GM12878 (cell line): ENCODE measurements around the gene CDKL1. TPM values are rescaled to one million over a fixed set of nuclear protein-coding genes. Genes with fewer than 3 reads are reported as not detected.

Source experiments
- ATF7 ChIP-seq: fragments of 450-650 bp; IDR thresholded peaks from 2 replicates; pipeline ENCODE4 v1.6.1; 2016; ENCODE audit warnings: low read depth, mild to moderate bottlenecking
- BCL11A ChIP-seq: IDR thresholded peaks from 2 replicates; pipeline ENCODE4 v1.6.1; 2011; ENCODE audit warnings: low read depth, low read length
- CBX5 ChIP-seq: sonication (generic); IDR thresholded peaks from 2 replicates; pipeline ENCODE4 v1.6.1; 2016; ENCODE audit warnings: low read depth, moderate library complexity, mild to moderate bottlenecking, inconsistent platforms
- CREB1 ChIP-seq: IDR thresholded peaks from 2 replicates; pipeline ENCODE4 v1.6.1; 2012; ENCODE audit warnings: low read depth, mild to moderate bottlenecking, inconsistent platforms
- FOS ChIP-seq: IDR thresholded peaks from 3 replicates; pipeline ENCODE4 v1.6.1; 2011; ENCODE audit warnings: borderline replicate concordance; ENCODE audit not compliant: insufficient read length; ENCODE audit errors: extremely low read depth
- GATAD2B ChIP-seq: fragments of 450-650 bp; conservative IDR thresholded peaks from 2 replicates; pipeline ENCODE4 v1.6.1; 2017; ENCODE audit warnings: low read depth, mild to moderate bottlenecking, moderate library complexity
- KLF5 ChIP-seq: fragments of 450-650 bp; IDR thresholded peaks from 2 replicates; pipeline ENCODE4 v1.6.1; 2014; ENCODE audit warnings: mild to moderate bottlenecking; ENCODE audit not compliant: partially characterized antibody
- MTA2 ChIP-seq: fragments of 450-650 bp; IDR thresholded peaks from 2 replicates; pipeline ENCODE4 v1.6.1; 2016; ENCODE audit warnings: low read depth, mild to moderate bottlenecking, moderate library complexity
- MXI1 ChIP-seq: fragments of 150-350 bp; IDR thresholded peaks from 2 replicates; pipeline ENCODE4 v1.6.1; 2011; ENCODE audit warnings: low read depth, mild to moderate bottlenecking, inconsistent platforms, low read length, improper control_type of control experiment
- NR2C1 ChIP-seq: fragments of 450-650 bp; IDR thresholded peaks from 2 replicates; pipeline ENCODE4 v1.6.1; 2017; ENCODE audit warnings: antibody characterized with exemption, mild to moderate bottlenecking, moderate library complexity
- NR2C2 ChIP-seq: IDR thresholded peaks from 2 replicates; pipeline ENCODE4 v1.6.1; 2011; ENCODE audit warnings: borderline replicate concordance, low read depth; ENCODE audit not compliant: control insufficient read depth, insufficient read length
- NRF1 ChIP-seq: conservative IDR thresholded peaks from 2 replicates; pipeline ENCODE4 v1.6.1; 2011; ENCODE audit warnings: mild to moderate bottlenecking, low read depth, low read length, improper control_type of control experiment
- RAD51 ChIP-seq: fragments of 450-650 bp; IDR thresholded peaks from 2 replicates; pipeline ENCODE4 v1.6.1; 2016; ENCODE audit warnings: moderate library complexity, mild to moderate bottlenecking, inconsistent platforms
- RCOR1 ChIP-seq: conservative IDR thresholded peaks from 2 replicates; pipeline ENCODE4 v1.6.1; 2012; ENCODE audit warnings: low read depth, low read length, improper control_type of control experiment
- RELA ChIP-seq: fragments of 450-650 bp; IDR thresholded peaks from 2 replicates; pipeline ENCODE4 v1.8.0; 2014; ENCODE audit warnings: borderline replicate concordance; ENCODE audit not compliant: partially characterized antibody
- SRF ChIP-seq, 2 experiments: IDR thresholded peaks; 2 replicates each; pipeline ENCODE4 v1.6.1; 2011; ENCODE audit warnings: low read depth in 2 of 2, low read length in 2 of 2, mild to moderate bottlenecking in 1 of 2, moderate library complexity in 1 of 2
- TBL1XR1 ChIP-seq: IDR thresholded peaks from 2 replicates; pipeline ENCODE4 v1.6.1; 2012; ENCODE audit warnings: low read depth, low read length, improper control_type of control experiment
- WRNIP1 ChIP-seq: IDR thresholded peaks from 2 replicates; pipeline ENCODE4 v1.6.1; 2011; ENCODE audit warnings: low read depth, low read length, improper control_type of control experiment, borderline replicate concordance
- ZNF24 ChIP-seq: fragments of 450-650 bp; IDR thresholded peaks from 2 replicates; pipeline ENCODE4 v1.6.1; 2017; ENCODE audit warnings: antibody characterized with exemption, mild to moderate bottlenecking
- polyA plus RNA-seq, 11 experiments: library from polyadenylated mRNA; depleted of rRNA in 4 of 11; unstranded in 6 of 11; stranded (reverse) in 5 of 11; fragments of >200 nt; fragmentation: Nextera tagmentation in 4 of 11; fragmentation: Illumina TruSeq in 1 of 11; extraction: Ambion mirVana in 4 of 11; extraction: Trizol in 1 of 11; gene quantifications; 1 replicate in 1 of 11; 2 replicates in 10 of 11; pipeline versions ENCODE4 v1.2.1 to v1.2.3, GENCODE V29; 2011 to 2016; ENCODE audit warnings: inconsistent platforms in 2 of 11, missing spikeins in 2 of 11, low read depth in 1 of 11
- total RNA-seq, 4 experiments: library from RNA; depleted of rRNA in 3 of 4; stranded (reverse); fragments of >200 nt in 3 of 4; fragmentation: Illumina TruSeq in 1 of 4; extraction: Trizol in 1 of 4; gene quantifications; 2 replicates each; pipeline versions ENCODE4 v1.2.1 to v1.2.3, GENCODE V29; 2013 to 2021
- TF ChIP-seq, protein P1 (sequence below): IDR thresholded peaks from 2 replicates; pipeline ENCODE4 v1.6.1; 2012; ENCODE audit warnings: low read length, inconsistent platforms
- TF ChIP-seq, protein P2 (sequence below): IDR thresholded peaks from 2 replicates; pipeline ENCODE4 v1.6.1; 2012; ENCODE audit warnings: low read depth, low read length, improper control_type of control experiment
- TF ChIP-seq, protein P3 (sequence below): fragments of 450-650 bp; formaldehyde crosslinking; IDR thresholded peaks from 2 replicates; pipeline ENCODE4 v1.4.0; 2020; ENCODE audit warnings: mild to moderate bottlenecking, moderate library complexity
- TF ChIP-seq, protein P4 (sequence below): fragments of 450-650 bp; IDR thresholded peaks from 2 replicates; pipeline ENCODE4 v1.6.1; 2016; ENCODE audit warnings: mild to moderate bottlenecking

Gene CDKL1
- total and polyA plus RNA-seq, 10 of the 15 experiments (the other 5 are each of a cell fraction or from before 2014, with no cell fraction given) = 9.0 to 19.0 (median 11.1) TPM

DNA sequence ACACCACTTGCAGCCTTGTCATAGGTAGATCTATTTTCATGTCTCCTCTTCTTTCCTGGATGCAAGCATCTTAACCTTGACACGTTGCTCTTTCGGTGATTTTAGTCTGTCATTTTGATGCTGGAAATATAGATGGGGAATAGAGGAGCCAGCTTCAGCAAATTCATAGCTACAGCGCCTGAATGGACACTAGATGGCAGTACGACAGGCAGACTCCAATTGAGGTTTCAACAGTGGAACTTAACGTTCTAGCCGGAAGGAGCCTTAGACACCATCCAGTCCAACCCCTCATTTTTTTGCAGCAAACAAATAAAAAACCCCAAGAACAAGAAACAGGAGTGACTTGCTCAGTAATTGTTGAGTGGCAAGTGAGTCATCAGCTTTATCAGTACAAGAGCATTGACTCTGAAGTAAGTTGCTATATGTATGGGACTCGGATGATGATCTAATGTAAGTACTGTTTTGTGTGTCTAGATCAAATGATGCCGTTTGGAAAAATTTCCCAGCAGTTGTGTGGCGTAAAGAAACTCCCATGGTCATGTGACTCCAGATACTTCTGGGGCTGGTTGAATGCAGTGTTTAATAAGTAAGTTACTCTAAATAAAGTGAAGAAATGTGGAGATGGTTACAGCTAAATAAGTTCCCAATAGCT is 75.5 kb downstream of the CDKL1 start (continued):
- TF ChIP-seq KLF5 (no peak), SRF (IDR thresholded peaks at IDR 0.05; ENCODE audit: low read depth in 2 of 2, low read length in 2 of 2) (no peak), NRF1 (no peak), TBL1XR1 (no peak), ATF7 (peak; percentile 78), WRNIP1 (no peak), MXI1 (no peak; the same call in 1 of the 2 replicates), ZNF24 (no peak), RAD51 (peak; percentile 88), BCL11A (no peak), RCOR1 (no peak), NR2C1 (no peak), CREB1 (peak; percentile 91), MTA2 (no peak), RELA (no peak), GATAD2B (no peak), NR2C2 (no peak), FOS (no peak), CBX5 (no peak)
- TF ChIP-seq, protein P1, sequence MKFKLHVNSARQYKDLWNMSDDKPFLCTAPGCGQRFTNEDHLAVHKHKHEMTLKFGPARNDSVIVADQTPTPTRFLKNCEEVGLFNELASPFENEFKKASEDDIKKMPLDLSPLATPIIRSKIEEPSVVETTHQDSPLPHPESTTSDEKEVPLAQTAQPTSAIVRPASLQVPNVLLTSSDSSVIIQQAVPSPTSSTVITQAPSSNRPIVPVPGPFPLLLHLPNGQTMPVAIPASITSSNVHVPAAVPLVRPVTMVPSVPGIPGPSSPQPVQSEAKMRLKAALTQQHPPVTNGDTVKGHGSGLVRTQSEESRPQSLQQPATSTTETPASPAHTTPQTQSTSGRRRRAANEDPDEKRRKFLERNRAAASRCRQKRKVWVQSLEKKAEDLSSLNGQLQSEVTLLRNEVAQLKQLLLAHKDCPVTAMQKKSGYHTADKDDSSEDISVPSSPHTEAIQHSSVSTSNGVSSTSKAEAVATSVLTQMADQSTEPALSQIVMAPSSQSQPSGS = peak; percentile 66
- TF ChIP-seq, protein P2, sequence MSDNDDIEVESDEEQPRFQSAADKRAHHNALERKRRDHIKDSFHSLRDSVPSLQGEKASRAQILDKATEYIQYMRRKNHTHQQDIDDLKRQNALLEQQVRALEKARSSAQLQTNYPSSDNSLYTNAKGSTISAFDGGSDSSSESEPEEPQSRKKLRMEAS = no peak
- TF ChIP-seq, protein P3, sequence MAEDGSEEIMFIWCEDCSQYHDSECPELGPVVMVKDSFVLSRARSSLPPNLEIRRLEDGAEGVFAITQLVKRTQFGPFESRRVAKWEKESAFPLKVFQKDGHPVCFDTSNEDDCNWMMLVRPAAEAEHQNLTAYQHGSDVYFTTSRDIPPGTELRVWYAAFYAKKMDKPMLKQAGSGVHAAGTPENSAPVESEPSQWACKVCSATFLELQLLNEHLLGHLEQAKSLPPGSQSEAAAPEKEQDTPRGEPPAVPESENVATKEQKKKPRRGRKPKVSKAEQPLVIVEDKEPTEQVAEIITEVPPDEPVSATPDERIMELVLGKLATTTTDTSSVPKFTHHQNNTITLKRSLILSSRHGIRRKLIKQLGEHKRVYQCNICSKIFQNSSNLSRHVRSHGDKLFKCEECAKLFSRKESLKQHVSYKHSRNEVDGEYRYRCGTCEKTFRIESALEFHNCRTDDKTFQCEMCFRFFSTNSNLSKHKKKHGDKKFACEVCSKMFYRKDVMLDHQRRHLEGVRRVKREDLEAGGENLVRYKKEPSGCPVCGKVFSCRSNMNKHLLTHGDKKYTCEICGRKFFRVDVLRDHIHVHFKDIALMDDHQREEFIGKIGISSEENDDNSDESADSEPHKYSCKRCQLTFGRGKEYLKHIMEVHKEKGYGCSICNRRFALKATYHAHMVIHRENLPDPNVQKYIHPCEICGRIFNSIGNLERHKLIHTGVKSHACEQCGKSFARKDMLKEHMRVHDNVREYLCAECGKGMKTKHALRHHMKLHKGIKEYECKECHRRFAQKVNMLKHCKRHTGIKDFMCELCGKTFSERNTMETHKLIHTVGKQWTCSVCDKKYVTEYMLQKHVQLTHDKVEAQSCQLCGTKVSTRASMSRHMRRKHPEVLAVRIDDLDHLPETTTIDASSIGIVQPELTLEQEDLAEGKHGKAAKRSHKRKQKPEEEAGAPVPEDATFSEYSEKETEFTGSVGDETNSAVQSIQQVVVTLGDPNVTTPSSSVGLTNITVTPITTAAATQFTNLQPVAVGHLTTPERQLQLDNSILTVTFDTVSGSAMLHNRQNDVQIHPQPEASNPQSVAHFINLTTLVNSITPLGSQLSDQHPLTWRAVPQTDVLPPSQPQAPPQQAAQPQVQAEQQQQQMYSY (CRISPR knock-in tag) = no peak
- TF ChIP-seq, protein P4, sequence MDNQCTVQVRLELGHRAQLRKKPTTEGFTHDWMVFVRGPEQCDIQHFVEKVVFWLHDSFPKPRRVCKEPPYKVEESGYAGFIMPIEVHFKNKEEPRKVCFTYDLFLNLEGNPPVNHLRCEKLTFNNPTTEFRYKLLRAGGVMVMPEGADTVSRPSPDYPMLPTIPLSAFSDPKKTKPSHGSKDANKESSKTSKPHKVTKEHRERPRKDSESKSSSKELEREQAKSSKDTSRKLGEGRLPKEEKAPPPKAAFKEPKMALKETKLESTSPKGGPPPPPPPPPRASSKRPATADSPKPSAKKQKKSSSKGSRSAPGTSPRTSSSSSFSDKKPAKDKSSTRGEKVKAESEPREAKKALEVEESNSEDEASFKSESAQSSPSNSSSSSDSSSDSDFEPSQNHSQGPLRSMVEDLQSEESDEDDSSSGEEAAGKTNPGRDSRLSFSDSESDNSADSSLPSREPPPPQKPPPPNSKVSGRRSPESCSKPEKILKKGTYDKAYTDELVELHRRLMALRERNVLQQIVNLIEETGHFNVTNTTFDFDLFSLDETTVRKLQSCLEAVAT = no peak
